Astrocyte (in vitro differentiated cells and primary cell): ENCODE data around the gene PLCL2.

ENCODE experiments used
- EZH2 ChIP-seq: IDR thresholded peaks from 2 replicates; pipeline ENCODE4 v1.6.1; 2012; ENCODE audit warnings: mild to moderate bottlenecking, low read length, inconsistent platforms; ENCODE audit not compliant: insufficient read depth
- TF ChIP-seq, protein P1 (sequence below): IDR thresholded peaks from 2 replicates; pipeline ENCODE4 v1.5.1; 2011; ENCODE audit warnings: low read depth, mild to moderate bottlenecking, inconsistent platforms, low read length, moderate library complexity; ENCODE audit not compliant: insufficient read depth

DNA sequence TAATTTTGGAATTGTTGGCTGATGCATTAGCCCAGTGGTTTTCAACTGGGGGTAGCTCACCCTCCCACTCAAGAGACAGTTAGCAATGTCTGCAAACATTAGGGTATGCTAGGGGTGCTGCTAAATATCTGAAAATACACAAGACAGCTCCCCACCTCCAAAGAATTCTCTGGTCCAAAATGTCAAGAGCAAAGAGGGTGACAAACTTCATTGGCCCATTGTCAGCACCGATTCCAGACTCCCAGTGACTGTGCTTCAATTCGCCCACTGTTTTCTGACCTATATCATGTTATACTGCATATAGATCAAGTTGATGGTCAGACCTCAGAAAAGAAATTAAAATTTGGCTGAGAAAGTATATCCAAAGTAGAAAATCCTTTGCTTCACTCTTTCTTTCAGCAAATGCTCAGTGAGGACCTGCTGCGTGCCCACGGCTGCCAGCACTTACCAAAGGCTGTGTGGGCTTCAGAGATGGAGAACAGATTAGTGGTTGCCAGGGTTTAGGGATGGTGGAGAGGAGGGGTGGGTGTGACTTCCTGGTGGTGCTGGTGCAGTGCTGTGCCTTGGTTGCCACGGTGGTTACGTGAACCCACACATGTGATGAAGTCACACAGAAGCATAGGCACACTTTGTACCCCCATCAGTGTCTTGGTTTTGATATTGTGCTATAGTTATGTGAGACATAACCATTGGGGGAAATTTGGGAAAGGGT, 204.0 kb downstream of the PLCL2 start:
- TF ChIP-seq, protein P1, sequence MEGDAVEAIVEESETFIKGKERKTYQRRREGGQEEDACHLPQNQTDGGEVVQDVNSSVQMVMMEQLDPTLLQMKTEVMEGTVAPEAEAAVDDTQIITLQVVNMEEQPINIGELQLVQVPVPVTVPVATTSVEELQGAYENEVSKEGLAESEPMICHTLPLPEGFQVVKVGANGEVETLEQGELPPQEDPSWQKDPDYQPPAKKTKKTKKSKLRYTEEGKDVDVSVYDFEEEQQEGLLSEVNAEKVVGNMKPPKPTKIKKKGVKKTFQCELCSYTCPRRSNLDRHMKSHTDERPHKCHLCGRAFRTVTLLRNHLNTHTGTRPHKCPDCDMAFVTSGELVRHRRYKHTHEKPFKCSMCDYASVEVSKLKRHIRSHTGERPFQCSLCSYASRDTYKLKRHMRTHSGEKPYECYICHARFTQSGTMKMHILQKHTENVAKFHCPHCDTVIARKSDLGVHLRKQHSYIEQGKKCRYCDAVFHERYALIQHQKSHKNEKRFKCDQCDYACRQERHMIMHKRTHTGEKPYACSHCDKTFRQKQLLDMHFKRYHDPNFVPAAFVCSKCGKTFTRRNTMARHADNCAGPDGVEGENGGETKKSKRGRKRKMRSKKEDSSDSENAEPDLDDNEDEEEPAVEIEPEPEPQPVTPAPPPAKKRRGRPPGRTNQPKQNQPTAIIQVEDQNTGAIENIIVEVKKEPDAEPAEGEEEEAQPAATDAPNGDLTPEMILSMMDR, result no peak
- no peak for TF ChIP-seq EZH2
